Progenitor cell of endocrine pancreas (in vitro differentiated cells): Measurements from ENCODE around the gene SSH2. TPM values are rescaled to one million over a fixed set of nuclear protein-coding genes. Genes with fewer than 3 reads are reported as not detected.

Source experiments
- DNase-seq: peaks from one replicate; pipeline ENCODE4 v3.0.0; 2021; ENCODE audit warnings: low spot score; ENCODE audit not compliant: unreplicated experiment
- H3K27ac Mint-ChIP-seq: 2 replicates; pipeline ENCODE4 v1.8.0; 2021; ENCODE audit warnings: mild to moderate bottlenecking, moderate library complexity, mixed read lengths
- H3K27me3 Mint-ChIP-seq: 2 replicates; pipeline ENCODE4 v1.8.0; 2021; ENCODE audit warnings: mixed read lengths
- H3K36me3 Mint-ChIP-seq: 2 replicates; pipeline ENCODE4 v1.8.0; 2022; ENCODE audit warnings: mixed read lengths; ENCODE audit not compliant: insufficient read depth
- H3K4me1 Mint-ChIP-seq: 2 replicates; pipeline ENCODE4 v1.8.0; 2021; ENCODE audit warnings: low read depth, mixed read lengths
- H3K4me3 Mint-ChIP-seq: 2 replicates; pipeline ENCODE4 v1.8.0; 2021; ENCODE audit warnings: low read depth, mild to moderate bottlenecking, moderate library complexity, mixed read lengths
- H3K9me3 Mint-ChIP-seq: 2 replicates; pipeline ENCODE4 v1.8.0; 2021; ENCODE audit warnings: low read depth, mixed read lengths
- total RNA-seq: library from RNA; stranded (reverse); gene quantifications from 2 replicates; pipeline ENCODE4 v1.2.1, GENCODE V29; 2021
- TF ChIP-seq, protein P1 (sequence below): fragments of 200-600 bp; sonication (generic); IDR thresholded peaks from one replicate; pipeline ENCODE4 v1.5.0; 2021; ENCODE audit warnings: antibody characterized with exemption, mild to moderate bottlenecking; ENCODE audit not compliant: unreplicated experiment

Gene SSH2
- total RNA-seq, 1 donor from 2014 or later = 20.7 TPM

DNA sequence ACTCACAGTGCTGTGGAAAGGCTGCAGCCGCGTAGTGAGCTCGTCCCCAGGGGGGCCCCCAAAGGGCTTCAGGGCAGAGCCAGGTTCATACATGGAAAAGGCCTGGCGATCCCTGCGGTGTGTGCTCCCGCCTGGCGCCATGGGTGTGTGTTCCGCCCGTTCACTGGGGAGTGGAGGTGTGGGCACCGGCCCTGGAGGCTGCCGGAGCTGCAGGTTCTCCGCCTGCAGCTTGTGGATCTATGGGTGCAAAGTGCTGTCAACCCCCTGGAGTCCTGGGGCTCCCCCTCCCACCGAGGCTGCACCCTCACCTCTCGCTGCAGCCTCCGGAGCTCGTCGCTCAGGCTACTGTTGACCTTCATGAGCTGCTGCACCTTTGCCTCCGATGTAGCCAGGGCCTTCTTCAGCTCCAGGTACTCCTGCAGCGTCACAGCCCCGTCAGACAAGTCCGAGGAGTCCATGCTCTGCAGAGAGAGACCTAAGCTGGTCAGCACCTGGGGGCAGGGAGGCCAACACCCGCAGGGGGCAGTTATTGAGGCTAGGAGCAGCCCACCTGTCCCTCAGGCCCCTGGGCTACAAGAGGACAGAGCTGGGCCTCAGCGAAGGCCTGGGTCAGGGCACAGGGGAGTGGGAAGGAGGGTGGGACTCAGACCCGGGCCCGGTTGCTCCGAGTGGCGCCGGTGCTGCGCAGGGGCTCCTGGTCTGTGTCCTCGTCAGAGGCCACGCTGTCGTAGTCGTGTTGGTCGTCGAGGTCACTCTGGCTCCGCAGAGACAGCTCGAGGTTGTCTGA is 353.6 kb downstream of the SSH2 start:
- no peak overlapping the region for H3K27ac Mint-ChIP-seq
- H3K36me3 Mint-ChIP-seq = peaks cover 15% of the 10 kb centered on the region
- H3K27me3 Mint-ChIP-seq = no peaks in the 10 kb centered on the region
- no peak for DNase-seq
- no peak overlapping the region for H3K4me3 Mint-ChIP-seq
- TF ChIP-seq, protein P1, sequence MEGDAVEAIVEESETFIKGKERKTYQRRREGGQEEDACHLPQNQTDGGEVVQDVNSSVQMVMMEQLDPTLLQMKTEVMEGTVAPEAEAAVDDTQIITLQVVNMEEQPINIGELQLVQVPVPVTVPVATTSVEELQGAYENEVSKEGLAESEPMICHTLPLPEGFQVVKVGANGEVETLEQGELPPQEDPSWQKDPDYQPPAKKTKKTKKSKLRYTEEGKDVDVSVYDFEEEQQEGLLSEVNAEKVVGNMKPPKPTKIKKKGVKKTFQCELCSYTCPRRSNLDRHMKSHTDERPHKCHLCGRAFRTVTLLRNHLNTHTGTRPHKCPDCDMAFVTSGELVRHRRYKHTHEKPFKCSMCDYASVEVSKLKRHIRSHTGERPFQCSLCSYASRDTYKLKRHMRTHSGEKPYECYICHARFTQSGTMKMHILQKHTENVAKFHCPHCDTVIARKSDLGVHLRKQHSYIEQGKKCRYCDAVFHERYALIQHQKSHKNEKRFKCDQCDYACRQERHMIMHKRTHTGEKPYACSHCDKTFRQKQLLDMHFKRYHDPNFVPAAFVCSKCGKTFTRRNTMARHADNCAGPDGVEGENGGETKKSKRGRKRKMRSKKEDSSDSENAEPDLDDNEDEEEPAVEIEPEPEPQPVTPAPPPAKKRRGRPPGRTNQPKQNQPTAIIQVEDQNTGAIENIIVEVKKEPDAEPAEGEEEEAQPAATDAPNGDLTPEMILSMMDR = no peak
- H3K4me1 Mint-ChIP-seq = peaks cover 9% of the 10 kb centered on the region
- no peaks in the 10 kb centered on the region for H3K9me3 Mint-ChIP-seq

Other genes with a start within 250 kb of the SSH2 start
- gene EFCAB5, start 11.4 kb upstream of the SSH2 start, total RNA-seq = 0.44 TPM in 1 of 2 replicates, not detected in the other
- gene NSRP1, start 186.6 kb upstream of the SSH2 start, total RNA-seq = 25.3 and 29.0 TPM in 2 replicates